NCI-H1436 treated with DMSO at 0.1 percent for 48 hours (cell line): ENCODE data around the gene NBPF3.
A peak's percentile ranks its signal among the peaks of the same experiment; 100 is the strongest.
"Not testable (repeated sequence)": the region's sequence is repeated elsewhere in the genome, so short reads cannot be mapped to it uniquely, and the experiment has no call there.

Source experiments
- DNase-seq: peaks from one replicate; lab custom pipeline; 2025; lab: John Stamatoyannopoulos, UW

NBPF3 gene

GRCh38 chr1:21439721-21440629 is at the start of gene NBPF3:
Gene NBPF3 (plus strand): TSS chr1:21440137. CDS start chr1:21445087, 4,950 bp downstream.
- DNase-seq, result peak; percentile 46

DNA sequence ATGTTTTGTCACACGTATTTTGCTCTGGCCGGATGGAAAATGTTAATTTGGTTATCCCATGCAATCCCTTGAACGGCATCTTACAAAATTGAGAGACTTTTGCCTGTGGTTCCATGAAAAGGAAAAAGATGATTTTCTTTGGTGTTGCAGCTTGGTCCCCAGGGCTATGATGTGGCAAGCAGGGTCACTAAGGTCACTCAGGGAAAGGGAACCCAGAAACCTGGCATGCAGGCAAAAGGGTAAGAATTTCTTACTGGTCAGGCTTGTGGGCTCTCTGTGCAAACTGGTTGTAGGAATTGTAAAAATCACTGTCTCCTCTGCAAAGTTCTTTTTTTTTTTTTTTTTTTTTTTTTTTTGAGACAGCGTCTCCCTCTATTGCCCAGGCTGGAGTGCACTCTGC is 48.4 kb upstream of the NBPF3 start:
- DNase-seq, result no peak

DNA sequence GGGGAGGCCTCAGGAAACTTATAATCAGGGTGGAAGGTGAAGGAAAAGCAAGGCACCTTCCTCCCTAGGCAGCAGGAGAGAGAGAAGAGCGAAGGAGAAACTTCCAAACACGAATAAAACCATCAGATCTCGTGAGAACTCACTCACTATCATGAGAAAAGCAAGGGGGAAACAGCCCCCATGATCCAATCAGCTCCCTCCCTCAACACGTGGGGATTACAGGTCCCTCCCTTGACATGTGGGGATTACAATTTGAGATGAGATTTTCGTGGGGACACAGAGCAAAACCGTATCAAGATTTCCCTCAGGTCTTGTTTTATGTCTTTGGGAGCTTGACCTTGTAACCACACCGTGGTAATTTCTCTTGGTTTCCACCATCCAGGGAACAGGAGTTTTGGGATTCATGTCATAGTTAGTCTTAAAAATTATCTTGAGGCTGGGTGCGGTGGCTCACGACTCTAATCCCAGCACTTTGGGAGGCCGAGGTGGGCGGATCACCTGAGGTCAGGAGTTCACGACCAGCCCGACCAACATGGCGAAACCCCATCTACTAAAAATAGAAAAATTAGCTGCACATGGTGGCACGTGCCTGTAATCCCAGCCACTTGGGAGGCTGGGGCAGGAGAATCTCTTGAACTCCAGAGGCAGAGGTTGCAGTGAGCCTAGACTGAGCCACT is 47.2 kb upstream of the NBPF3 start:
- no peak for DNase-seq

DNA sequence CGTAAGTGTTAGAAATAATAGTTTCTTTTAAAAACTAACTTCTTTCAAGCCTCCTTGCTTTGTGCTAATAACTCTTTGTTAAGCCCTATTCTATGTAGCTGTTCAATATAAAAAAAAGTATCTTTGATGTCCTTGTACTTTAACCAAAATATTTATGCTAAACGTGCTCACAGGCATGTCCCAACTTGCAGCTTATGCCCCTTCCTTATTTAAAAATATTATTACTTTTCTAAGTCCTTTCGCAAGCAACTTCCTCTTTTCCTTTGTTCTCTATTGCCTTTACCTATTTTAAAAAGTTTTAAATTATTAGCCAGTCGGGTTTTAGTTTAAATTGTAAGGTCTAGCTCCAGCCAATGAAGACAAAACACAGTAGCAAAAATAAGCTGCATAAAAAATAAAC is 43.4 kb upstream of the NBPF3 start:
- no peak for DNase-seq

DNA sequence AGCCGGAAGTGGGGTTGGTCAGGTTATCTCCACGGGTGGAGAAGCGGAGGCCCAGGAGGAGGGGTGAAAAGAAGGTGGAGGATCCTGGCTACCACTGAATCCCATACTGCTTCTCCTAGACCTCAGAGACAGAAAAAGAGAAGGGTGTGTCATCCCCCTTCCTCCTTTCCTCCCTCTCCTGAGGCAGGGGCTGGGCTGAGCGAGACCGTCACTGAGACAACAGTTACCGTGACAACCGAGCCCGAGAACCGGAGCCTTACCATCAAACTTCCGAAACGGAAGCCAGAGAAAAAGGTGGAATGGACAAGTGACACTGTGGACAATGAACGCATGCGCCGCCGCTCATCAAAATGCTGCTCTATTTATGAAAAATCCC is 42.1 kb upstream of the NBPF3 start:
- DNase-seq, result no peak

GRCh38 chr1:21401726-21402346 is 38.1 kb upstream of the NBPF3 start:
- DNase-seq, result not testable (repeated sequence)

DNA sequence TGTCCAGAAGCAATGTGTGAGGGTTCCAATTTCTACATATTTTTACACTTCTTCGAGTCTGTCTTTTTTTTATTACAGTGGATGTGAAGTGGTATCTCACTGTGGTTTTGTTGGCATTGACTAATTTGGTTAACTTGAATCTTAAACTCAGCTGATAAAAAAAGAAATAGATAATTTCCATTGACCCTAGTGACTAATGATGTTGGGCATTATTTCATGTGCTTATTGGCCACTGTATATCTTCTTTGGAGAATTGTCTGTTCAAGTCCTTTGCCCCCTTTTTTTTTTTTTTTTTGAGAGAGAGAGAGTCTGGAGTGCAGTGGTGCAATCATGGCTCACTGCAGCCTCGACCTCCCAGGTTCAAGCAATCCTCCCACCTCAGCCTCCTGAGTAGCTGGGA is 33.3 kb upstream of the NBPF3 start:
- no peak for DNase-seq

DNA sequence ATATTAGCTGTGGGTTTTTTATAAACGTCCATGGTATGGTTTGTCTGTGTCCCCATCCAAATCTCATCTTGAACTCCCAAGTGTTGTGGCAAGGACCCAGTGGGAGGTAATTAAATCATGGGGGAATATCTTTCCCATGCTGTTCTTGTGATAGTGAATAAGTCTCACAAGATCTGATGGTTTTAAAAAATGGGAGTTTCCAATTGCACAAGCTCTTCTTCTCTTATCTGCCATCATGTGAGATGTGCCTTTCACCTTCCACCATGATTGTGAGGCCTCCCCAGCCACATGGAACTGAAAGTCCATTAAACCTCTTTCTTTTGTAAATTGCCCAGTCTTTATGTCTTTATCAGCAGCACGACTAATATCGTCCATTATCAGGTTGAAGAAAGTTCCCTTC is 30.0 kb upstream of the NBPF3 start:
- DNase-seq, result not testable (repeated sequence)

DNA sequence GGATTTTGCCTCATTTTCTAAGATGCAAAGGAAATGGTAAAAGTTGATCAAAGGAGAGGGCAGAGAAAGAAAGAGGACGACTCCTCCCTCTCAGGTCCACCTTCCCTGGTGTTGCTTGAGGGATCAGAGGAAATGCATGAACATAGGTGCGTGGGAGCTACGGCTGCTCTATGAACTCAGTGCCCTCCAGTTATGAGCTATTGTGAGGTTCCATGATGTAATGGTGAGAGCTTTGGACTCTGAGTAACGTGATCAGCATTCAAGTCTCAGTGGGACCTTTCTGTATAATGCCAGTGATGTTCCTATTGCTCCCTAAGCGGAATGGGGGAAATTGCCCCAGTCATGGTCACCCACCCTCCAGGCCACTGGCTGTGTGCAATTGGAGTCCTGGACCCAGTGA is 25.9 kb upstream of the NBPF3 start:
- no peak for DNase-seq

DNA sequence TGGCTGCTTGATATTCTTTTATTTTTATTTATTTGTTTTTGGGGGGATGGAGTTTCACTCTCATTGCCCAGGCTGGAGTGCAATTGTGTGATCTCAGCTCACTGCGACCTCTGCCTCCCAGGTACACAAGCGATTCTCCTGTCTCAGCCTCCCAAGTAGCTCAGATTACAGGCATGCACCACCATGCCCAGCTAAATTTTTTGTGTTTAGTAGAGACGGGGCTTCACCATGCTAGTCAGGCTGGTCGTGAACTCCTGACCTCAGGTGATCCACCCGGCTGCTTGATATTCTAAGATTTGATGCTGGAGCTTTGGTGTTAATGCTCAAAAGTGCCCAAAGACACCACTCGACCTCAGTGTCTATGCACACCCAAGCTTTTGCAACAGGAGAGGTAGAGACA is 19.6 kb upstream of the NBPF3 start:
- DNase-seq, result not testable (repeated sequence)

DNA sequence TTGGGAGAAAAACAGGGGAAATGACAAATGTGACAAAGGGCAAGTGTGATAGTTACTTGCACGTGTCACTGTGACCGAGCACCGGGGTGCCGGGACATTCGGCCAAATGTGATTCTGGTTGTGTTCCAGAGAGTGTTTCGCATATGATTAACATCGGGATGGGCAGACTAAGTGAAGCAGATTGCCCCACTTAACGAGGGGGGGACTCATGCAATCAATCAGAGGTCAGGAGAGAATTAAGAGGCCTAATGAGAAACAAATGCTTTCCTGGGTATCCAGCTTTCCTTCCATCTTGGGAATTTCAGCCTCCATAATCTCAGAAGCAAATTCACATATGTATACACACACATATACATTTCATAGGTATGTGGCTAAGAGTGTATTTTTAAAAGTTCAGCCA is 18.6 kb upstream of the NBPF3 start:
- DNase-seq, result not testable (repeated sequence)

- not testable (repeated sequence) for DNase-seq
Measured at GRCh38 chr1:21427798-21428480, 12.0 kb upstream of the NBPF3 start.

- DNase-seq, result not testable (repeated sequence)
Measured at GRCh38 chr1:21428481-21429073, 11.4 kb upstream of the NBPF3 start.

- not testable (repeated sequence) for DNase-seq
Measured at GRCh38 chr1:21429210-21429609, 10.7 kb upstream of the NBPF3 start.

- DNase-seq, result not testable (repeated sequence)
Measured at GRCh38 chr1:21430875-21431274, 9.1 kb upstream of the NBPF3 start.

DNA sequence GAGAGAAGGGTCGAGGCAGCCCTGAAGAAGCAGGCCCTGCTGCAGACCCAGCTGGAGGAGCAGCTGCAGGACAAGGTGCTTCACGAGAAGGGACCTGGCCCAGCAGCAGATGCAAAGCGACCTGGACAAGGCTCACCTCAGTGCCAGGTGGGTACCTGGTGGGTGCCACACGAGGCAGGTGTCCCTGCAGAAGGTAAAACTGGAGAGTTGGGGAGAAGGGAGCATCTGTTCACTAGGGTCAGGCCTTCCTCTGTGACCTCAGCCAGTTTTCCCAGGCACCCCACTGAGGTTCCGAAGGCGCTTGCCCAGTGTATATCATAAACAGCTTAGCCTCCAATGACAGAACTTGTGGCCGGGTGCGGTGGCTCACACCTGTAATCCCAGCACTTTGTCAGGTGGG is 5.5 kb upstream of the NBPF3 start:
- DNase-seq, result no peak

GRCh38 chr1:21435646-21436487 is 4.1 kb upstream of the NBPF3 start:
- DNase-seq, result no peak

DNA sequence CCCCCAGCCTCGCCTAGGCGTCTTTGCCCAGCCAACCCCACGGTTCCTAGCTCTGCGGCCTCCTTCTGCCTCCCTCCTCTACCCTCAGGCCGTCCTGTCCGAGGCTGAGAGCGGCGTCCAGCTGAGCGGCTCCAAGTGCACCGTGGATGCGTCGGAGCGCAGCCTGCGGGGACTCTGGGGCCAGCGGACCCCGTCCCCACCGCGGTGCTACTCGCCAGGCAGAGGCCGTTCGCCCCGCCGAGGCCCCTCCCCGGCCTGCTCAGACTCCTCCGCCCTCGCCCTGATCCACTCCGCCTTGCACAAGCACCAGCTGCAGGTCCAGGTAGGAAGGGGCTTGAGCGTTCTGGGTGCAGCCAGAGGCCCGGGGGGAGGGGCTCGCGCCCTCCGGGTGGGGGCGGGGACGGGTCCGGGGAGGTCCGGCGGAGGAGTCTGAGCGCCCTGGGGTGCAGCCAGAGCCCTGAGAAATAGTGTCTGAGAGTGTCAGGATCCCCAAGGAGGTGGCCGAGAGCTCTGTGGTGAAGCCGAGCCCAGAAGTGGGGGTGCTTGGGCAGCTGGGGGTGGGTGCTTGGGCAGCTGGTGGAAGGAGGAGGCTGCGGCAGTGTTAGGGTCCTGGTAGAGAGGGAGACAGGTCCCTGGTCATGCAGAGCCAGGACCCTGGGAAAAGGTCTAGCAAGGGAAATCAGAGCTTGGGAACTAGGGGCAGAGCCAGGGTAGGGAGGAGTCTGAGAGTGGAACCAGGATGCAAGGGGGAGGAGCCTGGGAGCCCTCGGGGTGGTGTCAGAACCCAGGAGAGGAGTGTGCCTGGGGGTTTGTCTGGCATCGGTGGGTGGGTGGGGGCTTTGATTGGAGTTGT is 3.2 kb upstream of the NBPF3 start:
- DNase-seq, result no peak

- DNase-seq, result no peak
Measured at GRCh38 chr1:21437341-21437640, 2.6 kb upstream of the NBPF3 start.

DNA sequence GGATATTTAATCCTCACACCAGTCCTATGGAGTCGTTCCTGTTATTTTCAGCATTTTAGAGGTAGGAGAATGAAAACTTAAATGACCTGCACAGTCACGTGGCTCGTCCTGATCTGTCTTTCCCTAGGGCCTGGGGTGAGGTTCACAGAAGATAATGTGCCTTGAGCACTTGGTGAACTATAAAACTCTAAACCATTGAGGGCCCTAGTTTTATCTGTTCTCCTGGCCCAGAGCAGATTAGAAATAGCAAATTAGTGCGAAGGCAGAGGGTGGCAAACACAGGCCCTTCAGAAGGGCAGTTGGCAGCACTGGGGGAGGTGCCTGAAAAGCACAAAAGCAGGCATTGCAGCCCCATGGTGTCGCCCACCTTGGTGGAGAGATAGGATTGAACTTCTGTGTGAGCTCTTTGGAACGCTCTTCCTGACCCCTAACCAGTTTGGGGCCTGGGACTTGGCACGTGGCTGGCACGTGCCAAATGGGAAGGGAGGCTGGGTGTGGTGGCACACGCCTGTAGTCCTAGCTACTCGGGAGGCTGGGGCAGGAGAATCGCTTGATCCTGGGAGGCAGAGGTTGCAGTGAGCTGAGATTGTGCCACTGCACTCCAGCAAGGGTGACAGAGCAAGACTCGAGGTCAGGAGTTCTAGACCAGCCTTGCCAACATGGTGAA is 1.2 kb upstream of the NBPF3 start:
- DNase-seq, result not testable (repeated sequence)
